ENCODE data around the gene PEA15.

- TF ChIP-seq GTF2F1 (IDR thresholded peaks at IDR 0.05; ENCODE audit: borderline replicate concordance, low read depth, low read length) (no peak), CTCF (IDR thresholded peaks at IDR 0.05; ENCODE audit: control extremely low read depth in 1 of 3, insufficient read depth in 1 of 3, low read depth in 1 of 3, low read length in 3 of 3) (no peak), SP2 (IDR thresholded peaks at IDR 0.05; ENCODE audit: low read length) (no peak), POLR2AphosphoS5 (IDR thresholded peaks at IDR 0.05; ENCODE audit: low read depth, low read length) (no peak), HDAC6 (IDR thresholded peaks at IDR 0.05; ENCODE audit: low read depth, low read length) (no peak), CHD2 (IDR thresholded peaks at IDR 0.05; ENCODE audit: low read length) (no peak), E2F6 (IDR thresholded peaks at IDR 0.05) (no peak)
Observed at GRCh38 chr1:160214481-160215140, 9.4 kb downstream of the PEA15 start.
